ENCODE results near the gene RPS6KA2. TPM values are rescaled to one million over a fixed set of nuclear protein-coding genes. Genes with fewer than 3 reads are reported as not detected.

RPS6KA2 gene
- total and polyA plus RNA-seq, 3 donors from 2014 or later, result 18.4 to 21.7 (median 19.8) TPM

GRCh38 chr6:166422201-166422940 is 204.7 kb downstream of the RPS6KA2 start:
- Histone ChIP-seq H3K36me3 (ENCODE audit: low read depth, missing control alignments) (no peaks in the 10 kb centered on the region), H3K4me1 (no peaks in the 10 kb centered on the region), H3K27me3 (no peaks in the 10 kb centered on the region), H3K27ac (no peak overlapping the region), H3K9me3 (no peaks in the 10 kb centered on the region), H3K4me3 (no peak overlapping the region)
- intact Hi-C loops (cut with DNase I; ENCODE audit: low total_unique reads), result no loop called here
- no peak for TF ChIP-seq CTCF (IDR thresholded peaks at IDR 0.05)
- TF ChIP-seq POLR2A (IDR thresholded peaks at IDR 0.05), result no peak
- WGBS, 2 donors, result 92 to 95% methylated on average over 20 of the region's 20 CpGs
- no peak for DNase-seq

GRCh38 chr6:166420351-166420750 is 206.7 kb downstream of the RPS6KA2 start:
- no peak overlapping the region for H3K27ac ChIP-seq
- intact Hi-C loops (cut with DNase I; ENCODE audit: low total_unique reads), result no loop called here
- no peak for TF ChIP-seq CTCF (IDR thresholded peaks at IDR 0.05)
- TF ChIP-seq POLR2A (IDR thresholded peaks at IDR 0.05), result no peak
- WGBS, 2 donors, result 50 to 72% methylated on average over 6 of the region's 6 CpGs
- H3K4me1 ChIP-seq, result no peaks in the 10 kb centered on the region
- H3K27me3 ChIP-seq, result no peaks in the 10 kb centered on the region
- no peaks in the 10 kb centered on the region for H3K36me3 ChIP-seq (ENCODE audit: low read depth, missing control alignments)
- H3K4me3 ChIP-seq, result no peak overlapping the region
- H3K9me3 ChIP-seq, result no peaks in the 10 kb centered on the region
- DNase-seq, result no peak

GRCh38 chr6:166419717-166420116 is 207.3 kb downstream of the RPS6KA2 start:
- no peaks in the 10 kb centered on the region for H3K9me3 ChIP-seq
- no peak overlapping the region for H3K4me3 ChIP-seq
- 94 to 97% methylated on average over 15 of the region's 15 CpGs for WGBS, 2 donors
- no peaks in the 10 kb centered on the region for H3K4me1 ChIP-seq
- intact Hi-C loops (cut with DNase I; ENCODE audit: low total_unique reads), result no loop called here
- TF ChIP-seq POLR2A (IDR thresholded peaks at IDR 0.05) (no peak), CTCF (IDR thresholded peaks at IDR 0.05) (no peak)
- no peak overlapping the region for H3K27ac ChIP-seq
- no peaks in the 10 kb centered on the region for H3K36me3 ChIP-seq (ENCODE audit: low read depth, missing control alignments)
- no peak for DNase-seq
- H3K27me3 ChIP-seq, result no peaks in the 10 kb centered on the region

GRCh38 chr6:166419286-166419685 is 207.8 kb downstream of the RPS6KA2 start:
- 95 to 100% methylated on average over 7 of the region's 7 CpGs for WGBS, 2 donors
- no peak for DNase-seq
- Histone ChIP-seq H3K4me1 (no peaks in the 10 kb centered on the region), H3K27ac (no peak overlapping the region), H3K4me3 (no peak overlapping the region), H3K36me3 (ENCODE audit: low read depth, missing control alignments) (no peaks in the 10 kb centered on the region), H3K9me3 (no peaks in the 10 kb centered on the region), H3K27me3 (no peaks in the 10 kb centered on the region)
- intact Hi-C loops (cut with DNase I; ENCODE audit: low total_unique reads), result no loop called here
- TF ChIP-seq POLR2A (IDR thresholded peaks at IDR 0.05), result no peak
- TF ChIP-seq CTCF (IDR thresholded peaks at IDR 0.05), result no peak

- H3K36me3 ChIP-seq (ENCODE audit: low read depth, missing control alignments), result no peaks in the 10 kb centered on the region
- no peaks in the 10 kb centered on the region for H3K27me3 ChIP-seq
- intact Hi-C loops (cut with DNase I; ENCODE audit: low total_unique reads), result no loop called here
- WGBS, 2 donors, result 92 to 94% methylated on average over 9 of the region's 9 CpGs
- H3K4me1 ChIP-seq, result no peaks in the 10 kb centered on the region
- DNase-seq, result no peak
- H3K27ac ChIP-seq, result no peak overlapping the region
- H3K4me3 ChIP-seq, result no peak overlapping the region
- no peak for TF ChIP-seq POLR2A (IDR thresholded peaks at IDR 0.05)
- TF ChIP-seq CTCF (IDR thresholded peaks at IDR 0.05), result no peak
- H3K9me3 ChIP-seq, result no peaks in the 10 kb centered on the region
These were observed 208.3 kb downstream of the RPS6KA2 start for GRCh38 chr6:166418691-166419143.

All from testis (tissue), 3 donors.